GM18907 (cell line): Measurements from ENCODE around the gene VWA7.
A peak's percentile ranks its signal among the peaks of the same experiment; 100 is the strongest.

Experiments
- ATAC-seq: cut with Tn5 transposase; IDR thresholded peaks from one replicate; pipeline ENCODE4 v1.9.1; 2021; ENCODE audit warnings: mild to moderate bottlenecking, moderate library complexity; ENCODE audit not compliant: unreplicated experiment

The VWA7 gene

GRCh38 chr6:31732029-31732428 is 45.1 kb downstream of the VWA7 start:
- ATAC-seq: no peak

DNA sequence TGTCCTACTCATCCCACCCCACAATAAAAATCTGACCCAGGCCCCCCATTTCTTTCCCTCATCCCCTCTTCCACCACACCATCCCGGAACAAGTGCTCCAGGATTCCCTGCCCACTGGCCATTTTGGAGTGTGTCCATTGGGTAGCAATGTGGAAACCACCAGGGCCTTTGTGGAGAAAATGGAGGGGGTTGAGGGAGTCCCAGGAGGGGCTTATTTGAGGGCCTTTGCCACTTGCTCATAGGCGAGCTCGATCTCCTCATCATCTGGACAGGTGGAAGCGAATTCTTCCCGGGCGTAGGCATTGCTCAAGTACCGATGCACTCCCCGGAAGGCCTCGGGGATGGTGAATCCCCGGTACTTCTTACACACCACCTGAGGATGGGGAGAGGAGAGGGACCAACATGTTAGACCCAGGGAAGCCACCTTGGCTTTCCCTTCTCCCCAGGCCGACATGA is 46.5 kb downstream of the VWA7 start:
- no peak for ATAC-seq

DNA sequence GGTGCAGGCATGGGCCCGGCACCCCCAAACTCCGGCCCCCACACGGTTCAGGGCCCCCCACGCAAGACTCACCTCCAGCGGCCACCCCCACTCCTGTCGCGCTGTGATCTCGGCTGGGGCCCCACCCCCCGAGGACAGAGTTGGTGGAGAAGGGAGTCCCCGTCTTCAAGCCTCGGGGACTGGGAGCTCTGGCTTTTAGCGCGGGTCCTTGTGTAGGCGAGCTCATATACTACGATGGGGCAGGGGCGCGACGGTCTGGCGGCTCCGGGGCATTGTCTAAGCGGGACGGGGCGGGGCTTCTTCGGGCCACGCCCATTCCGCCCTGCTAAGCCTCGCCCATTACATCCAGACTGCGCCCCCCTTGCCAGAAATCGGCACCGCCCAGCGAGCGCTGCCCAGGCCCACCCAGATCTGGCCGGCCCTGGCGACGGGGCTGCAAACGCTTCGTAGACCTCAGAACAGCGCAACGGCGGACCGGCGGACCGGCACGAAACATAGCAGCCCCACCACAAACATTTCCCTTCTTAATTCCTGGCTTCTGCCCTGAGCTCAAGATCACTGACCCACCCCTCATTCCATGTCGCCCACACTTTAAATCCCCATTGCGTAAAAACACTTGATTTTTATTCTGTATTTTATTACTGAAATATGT is 47.0 kb downstream of the VWA7 start:
- peak; percentile 24 for ATAC-seq

- ATAC-seq: peak; percentile 54
Measured at GRCh38 chr6:31729515-31729978, 47.6 kb downstream of the VWA7 start.

GRCh38 chr6:31728767-31729514 is 48.2 kb downstream of the VWA7 start, which contains the start of gene DDAH2:
Gene DDAH2 (minus strand): TSS chr6:31729299. CDS start chr6:31729161, 138 bp downstream.
- ATAC-seq: no peak

DNA sequence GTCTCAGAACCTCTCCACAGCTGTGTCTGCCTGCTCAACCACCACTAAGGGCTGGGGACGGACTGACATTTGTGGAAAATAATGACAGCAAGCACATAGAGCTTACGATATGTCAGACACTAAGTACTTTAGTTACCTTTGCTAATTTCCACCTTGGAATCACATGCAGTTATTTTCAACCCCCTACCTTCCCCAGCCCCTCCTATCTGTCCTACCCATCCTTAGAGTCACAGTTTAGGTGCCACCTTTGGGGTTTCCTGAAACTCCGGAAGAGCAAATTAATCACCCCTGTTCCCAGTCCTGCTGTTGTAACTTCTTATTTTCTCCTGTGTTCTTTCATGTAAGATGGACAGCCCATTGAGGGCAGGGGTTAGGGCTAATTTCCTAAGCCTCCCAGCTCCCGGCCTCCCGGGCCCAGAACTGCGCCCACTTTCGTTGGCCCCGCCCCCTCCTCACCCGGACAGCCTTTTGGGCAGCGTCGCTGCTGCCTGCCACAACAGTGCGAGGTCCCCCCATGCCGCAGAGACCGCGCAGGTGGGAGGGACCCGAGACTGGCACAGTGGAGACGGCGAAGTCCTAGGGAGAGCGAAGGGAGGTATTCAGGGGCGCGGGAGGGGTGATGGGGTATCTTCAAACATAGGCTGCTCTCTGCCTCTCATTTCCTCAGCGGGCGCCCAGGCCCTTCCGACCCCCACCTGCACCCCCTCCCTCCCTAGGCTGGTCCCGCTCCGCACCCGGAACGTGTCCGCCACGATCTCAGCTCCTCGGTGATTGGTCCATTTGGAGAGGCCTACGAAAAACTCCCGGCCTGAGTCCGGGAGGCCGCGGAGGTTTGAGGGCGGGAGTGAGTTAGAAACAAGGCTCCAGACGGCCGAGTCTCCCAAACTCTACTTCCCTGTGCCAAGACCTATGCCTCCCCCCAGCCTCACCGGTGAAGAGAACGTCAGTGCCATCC is 49.1 kb downstream of the VWA7 start:
- no peak for ATAC-seq

- peak; percentile 44 for ATAC-seq
Measured at GRCh38 chr6:31727034-31727716, 50.0 kb downstream of the VWA7 start.

DNA sequence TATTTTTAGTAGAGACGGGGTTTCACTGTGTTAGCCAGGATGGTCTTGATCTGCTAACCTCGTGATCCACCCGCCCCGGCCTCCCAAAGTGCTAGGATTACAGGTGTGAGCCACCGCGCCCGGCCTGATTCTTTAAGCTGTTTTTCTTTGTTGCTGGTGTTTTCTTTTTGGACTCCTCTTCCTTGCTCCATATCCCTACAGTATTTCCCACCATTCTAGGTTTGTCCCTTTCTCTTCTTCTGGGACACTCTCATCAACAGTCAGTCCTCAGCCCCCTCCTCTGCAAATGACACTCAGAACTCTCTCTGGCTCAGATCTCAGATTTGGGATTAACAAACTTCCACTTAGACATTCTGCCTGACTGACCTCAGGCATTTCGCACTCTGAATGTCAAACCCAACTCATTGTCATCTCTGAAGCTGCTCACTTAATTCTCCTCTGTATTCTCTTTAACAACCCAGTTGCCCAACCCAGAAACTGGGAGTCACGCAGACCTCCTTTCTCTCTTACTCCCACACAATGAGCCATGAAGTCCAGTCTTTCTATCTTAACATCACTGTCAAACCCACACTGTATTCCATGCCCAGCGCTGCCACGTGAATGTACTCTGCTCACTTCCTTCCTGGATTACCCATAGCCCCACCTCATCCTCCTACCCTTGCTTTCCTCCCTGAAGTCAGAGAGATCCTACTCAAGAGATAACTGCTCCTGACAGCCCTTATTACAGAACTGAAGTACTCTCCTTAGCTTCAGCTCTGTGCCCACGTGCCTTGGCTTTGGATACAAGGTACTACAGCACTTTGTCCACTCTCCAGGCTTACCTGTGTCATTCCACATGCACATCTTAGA is 51.4 kb downstream of the VWA7 start:
- no peak for ATAC-seq

GRCh38 chr6:31723980-31724691 is 53.0 kb downstream of the VWA7 start:
- ATAC-seq: no peak

GRCh38 chr6:31723245-31723979 is 53.7 kb downstream of the VWA7 start, which contains the start of gene MPIG6B:
Gene MPIG6B (plus strand): TSS chr6:31723373. CDS start chr6:31723384, 11 bp downstream.
- no peak for ATAC-seq

- no peak for ATAC-seq
Measured at GRCh38 chr6:31722173-31722572, 55.0 kb downstream of the VWA7 start.

GRCh38 chr6:31721351-31722020 is 55.6 kb downstream of the VWA7 start, which contains the start of gene LY6G6C:
Gene LY6G6C (minus strand): TSS chr6:31721746. CDS start chr6:31721679, 67 bp downstream.
- ATAC-seq: no peak

GRCh38 chr6:31720196-31720770 is 56.8 kb downstream of the VWA7 start:
- no peak for ATAC-seq

DNA sequence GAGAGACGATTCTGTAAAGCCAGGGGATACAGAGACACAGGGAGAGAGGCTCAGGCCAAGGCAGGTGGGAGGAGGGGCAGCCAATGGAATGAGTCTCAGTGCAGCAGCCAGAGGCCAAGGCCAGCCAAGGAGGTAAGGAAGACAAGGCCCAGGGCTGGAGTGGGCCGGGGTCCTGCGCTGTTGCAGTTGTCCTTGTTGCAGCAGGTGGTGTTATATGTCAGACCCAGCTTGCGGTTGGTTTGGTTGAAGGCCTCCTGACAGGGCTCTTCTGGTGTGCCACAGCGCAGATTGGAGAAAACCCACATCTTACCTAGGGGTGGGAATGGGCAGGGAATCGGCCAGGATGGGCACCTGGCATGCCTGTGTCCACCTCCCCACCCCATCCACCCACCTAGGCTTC is 58.1 kb downstream of the VWA7 start:
- ATAC-seq: no peak

- no peak for ATAC-seq
Measured at GRCh38 chr6:31718265-31718664, 58.9 kb downstream of the VWA7 start.

- no peak for ATAC-seq
Measured at GRCh38 chr6:31717499-31718222, 59.5 kb downstream of the VWA7 start.
